SKM-1 (cell line): Measurements from ENCODE around the gene CRY1.
A peak's percentile ranks its signal among the peaks of the same experiment; 100 is the strongest.

Source experiments
- DNase-seq: peaks from one replicate; lab custom pipeline; 2025; ENCODE audit not compliant: unreplicated experiment; lab: John Stamatoyannopoulos, UW

Gene CRY1

DNA sequence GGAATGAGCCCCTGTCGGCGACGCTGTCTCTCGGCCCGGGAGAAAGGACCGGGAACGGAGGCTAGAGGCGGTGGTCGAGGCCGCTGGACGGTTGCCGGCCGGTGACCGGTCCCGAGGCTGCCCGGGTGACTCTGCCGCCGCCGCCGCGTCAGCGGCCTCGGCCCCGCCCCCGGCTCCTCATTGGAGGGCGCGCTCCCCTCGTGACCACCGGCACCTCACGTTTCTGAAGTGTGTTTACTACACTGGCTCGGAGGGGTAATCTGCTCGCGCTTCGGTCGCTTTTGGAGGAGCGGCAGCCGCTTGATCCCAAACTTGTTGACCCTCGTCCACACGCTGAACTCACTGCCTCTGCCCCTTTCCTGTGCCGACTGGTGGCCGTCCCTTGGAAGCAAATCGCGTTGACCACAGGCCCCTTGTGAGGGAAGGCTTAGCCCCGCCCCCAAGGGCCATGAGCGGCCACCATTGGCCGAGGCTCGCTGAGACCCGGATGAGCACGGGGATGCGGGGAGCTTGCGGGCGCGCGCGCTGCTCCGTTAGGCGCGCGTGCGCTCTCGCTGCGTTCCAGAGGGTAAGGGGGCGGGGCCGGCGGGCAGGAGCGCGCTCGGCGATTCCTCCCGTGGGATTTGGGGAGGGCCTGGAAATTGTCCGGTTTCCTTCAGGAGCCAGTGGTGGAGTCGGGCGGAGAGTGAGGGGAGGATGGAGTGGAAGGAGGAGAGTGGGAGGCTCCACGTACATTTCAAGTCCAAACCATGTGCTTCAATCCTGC lies at the start of gene CRY1:
CRY1 (minus strand) TSS at position 133 of the 766 bp plus-strand sequence. CDS start 588 bp downstream, outside the sequence.
- peak; percentile 39 for DNase-seq

DNA sequence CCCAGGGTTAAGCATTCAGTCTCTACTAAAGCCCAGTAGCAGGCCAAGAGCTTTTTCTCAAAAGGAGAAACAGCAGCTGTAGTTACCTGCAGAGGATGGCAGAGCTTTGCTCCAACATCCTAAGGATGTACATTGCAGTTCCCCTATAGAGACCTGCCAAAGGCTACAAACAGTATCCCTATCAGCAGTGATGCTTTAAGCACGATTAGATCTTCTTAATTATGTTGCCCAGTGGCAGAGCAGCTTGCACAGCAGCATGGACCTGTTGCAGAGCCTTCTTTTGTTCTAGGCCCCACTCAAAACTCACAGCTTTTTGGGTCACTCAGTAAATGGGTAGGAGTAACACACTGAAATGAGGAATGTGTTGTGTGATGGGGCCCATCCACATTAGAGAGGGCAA lies 46.4 kb upstream of the CRY1 start:
- no peak for DNase-seq

DNA sequence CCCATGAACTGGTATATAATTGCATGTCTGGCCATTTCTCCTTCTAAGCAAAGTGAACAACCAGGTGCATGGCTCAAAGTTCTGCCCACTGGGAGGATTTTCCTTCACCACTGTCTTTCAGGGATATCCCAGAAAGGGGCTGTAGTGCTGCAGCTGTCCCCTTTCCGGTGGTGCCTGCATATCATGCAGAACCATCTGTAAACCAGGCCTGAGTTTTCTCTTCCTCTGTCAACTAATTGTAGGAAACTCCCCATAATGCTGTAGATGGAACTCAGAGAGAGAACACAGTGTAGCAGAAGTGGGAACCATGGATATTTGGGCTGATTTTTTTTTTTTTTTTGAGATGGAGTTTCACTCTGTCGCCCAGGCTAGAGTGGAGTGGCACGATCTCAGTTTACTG lies 45.6 kb upstream of the CRY1 start:
- no peak for DNase-seq

DNA sequence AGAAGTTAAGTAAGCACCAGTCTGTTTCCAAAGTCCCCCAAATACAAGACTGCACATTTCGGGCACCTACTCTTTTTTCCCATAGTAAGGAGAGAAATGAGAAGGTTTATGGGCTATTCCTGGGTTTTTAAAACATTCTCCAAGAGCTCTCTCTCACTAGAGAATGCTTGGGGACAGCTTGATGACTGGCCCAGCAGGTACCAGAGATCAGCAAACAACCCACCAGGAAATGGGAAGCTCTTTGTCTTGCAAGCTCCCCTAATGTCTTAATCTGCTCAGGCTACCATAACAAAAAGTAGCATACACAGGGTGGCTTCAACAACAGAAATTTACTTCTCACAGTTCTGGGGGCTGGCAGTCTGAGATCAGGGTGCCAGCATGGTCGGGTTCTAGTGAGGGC lies 41.8 kb upstream of the CRY1 start:
- DNase-seq: no peak

DNA sequence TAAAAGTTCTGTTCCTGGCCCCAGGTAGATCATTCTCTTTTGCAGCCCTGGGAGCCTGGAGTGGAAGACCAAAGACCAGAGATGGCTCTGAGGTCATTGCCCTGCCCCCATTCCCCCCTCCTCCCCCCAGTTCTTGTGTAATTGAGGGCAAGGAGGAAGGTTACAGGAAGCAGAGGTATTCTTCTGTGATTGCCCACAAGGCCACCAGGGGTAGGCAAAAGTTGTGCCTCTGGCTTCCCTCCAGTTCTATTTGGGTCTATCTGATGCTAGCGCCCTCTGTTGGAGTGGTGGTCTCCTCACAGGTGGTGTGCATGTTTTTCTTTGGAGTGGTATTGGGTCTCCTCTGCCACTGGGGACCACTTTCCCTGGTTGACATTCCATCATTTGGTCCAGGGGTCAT lies 41.2 kb upstream of the CRY1 start:
- DNase-seq: no peak

DNA sequence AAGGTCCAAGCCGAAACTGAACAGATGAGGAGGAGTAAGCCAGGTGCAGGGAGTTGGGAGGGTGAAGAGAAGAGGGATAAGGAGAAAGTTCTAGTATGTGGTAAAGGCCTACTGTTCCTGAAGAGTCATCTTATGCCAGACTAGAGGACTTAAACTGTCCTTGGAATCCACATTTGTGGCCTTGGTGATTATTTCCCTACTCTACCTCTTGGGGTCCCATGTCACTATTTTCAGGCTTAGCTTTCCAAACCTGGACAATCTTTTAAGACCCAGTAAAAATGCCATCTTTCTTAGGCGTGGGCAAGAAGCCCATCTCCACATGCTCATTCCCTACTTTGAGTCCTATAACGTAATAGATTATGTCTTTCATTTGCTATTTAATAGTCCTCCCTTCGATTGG lies 40.1 kb upstream of the CRY1 start:
- no peak for DNase-seq

DNA sequence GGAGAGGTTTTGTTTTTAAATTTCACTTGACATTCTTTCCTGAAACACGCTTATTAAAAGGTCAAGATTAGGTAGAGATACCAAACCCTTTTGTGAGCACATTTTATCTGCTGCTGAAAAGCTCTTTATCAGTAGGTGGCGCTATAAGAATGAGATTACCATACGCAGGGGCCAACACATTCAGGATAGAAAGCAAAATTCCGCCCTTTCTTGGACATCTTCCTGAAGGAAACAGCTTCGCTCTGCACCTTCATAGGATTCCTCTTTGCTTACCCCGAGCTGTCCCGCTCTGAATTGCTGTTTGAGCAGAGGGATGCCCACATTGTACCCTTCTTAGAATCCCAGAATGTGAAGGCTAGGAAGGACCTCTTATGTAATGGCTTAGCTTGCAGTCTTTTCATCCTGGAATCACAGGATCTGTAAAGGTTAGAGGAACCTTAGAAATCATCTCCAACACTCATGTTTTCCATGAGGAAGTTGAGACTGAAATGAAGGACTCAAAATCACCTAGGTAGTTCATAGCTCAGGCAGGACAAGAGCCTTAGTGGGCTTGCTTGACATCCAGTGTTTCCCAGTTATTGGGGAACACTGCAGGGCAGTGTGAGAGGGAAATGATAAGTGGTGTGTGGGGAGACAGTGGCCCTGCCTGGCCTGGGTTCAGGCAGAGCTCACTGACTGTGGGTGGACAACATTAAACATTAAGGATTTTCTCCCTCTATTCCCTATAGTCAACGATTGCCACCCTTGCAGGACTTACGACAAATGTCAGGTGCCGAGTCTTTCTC lies 38.7 kb upstream of the CRY1 start:
- no peak for DNase-seq

DNA sequence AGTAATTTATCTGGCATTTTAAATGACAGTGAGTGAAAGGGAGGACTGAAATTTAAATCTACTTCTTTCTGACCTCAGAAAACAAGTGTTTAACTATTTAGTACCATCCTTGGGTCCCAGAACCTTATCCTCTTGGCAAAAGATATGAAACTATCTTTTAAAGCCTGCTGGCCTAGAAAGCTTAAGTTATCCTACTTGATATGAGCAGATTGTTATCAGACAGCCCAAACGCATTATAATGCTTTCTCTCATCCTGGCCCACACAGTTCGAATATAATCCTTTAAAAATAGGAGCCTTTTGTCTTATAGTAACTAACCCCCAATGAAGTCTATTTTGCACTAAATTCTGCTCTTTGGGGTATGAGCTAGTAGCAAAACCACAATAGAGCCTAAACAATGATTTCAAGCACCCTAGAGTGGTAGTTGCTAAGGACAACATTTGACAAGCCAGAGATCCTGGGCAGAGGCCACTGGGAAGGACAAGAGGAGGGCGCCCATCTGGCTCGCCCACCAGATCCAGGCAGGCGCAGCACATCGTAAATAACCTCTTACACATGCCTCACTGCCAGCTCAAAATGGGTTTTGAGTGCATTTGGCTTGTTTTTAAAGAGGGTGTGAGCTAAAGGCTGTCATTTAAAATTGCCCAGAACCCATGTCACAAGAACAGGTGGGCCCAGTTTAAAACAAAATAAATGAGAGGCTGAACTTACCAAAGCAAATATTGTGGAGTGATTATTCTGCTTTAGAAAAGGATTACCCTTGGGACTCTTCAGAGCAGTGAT lies 37.7 kb upstream of the CRY1 start:
- DNase-seq: no peak

DNA sequence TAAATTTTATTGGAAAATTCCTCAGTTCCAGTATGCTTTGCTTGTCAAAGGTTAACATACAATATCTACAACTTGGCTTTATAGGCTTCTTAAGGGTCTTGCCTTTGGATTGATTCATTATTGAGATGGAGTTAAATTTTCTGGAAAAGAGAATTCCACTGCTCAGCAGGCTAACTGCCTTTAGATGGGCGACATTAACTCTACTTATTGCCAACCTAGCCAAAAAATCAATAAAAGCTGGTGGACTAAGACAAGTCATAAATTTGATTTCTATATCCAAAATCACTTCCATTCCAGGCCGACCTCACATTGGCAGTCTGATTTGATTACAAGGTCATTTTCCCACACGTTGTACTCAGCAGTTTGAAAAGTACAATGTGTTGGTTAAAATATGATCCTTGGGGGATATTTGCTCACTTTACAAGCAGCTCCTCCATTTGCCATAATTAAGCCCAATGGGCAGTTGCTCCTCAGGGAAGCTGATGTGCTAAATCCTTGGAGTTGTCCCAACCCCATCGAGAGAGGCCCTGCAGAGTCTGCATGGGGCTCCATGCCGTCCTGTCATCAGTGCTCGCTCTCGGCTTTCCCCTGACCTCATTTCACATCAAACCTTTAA lies 36.1 kb upstream of the CRY1 start:
- DNase-seq: no peak

DNA sequence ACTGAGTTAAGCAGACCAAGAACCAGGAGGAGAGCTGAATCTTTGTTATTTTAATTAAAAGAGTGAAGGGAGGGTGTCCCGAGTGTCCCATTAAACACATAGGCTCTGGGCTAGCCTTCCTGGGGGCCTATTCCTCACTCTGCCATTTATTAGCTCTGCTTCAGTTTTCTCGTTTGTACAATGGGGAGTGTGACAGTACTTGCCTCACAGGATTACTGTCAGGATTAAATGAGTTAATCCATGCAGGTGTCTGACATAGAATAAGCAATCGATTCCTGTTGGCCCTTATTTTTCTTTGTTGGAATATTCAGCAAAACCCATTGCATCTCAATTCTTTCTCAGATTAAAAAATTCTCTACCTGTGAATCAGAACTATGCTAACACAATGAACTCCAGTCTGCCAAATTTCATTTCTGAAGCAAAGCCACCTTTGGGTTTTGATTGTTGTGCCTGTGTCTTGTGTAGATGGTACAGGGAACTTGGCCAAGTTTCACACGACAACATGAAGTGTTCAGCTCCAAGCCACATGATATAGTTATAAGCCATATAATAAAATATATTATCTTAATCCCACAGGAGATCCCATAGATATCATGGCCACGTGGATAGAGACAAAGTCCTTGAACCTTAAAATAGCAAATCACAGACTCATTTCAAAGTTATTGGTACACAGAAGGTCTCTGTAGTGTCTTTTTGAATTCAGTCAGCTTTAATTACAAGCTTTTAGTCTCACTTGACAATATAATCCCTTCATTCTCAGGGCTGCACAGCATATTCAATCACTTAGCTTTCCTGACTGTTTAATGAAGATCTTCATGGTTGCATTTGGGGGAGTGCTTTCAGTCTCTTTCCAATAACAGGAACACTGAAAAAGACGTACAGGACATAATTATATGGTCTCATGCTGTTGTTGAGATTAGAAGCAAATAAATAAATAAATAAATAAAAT lies 34.4 kb upstream of the CRY1 start:
- no peak for DNase-seq

DNA sequence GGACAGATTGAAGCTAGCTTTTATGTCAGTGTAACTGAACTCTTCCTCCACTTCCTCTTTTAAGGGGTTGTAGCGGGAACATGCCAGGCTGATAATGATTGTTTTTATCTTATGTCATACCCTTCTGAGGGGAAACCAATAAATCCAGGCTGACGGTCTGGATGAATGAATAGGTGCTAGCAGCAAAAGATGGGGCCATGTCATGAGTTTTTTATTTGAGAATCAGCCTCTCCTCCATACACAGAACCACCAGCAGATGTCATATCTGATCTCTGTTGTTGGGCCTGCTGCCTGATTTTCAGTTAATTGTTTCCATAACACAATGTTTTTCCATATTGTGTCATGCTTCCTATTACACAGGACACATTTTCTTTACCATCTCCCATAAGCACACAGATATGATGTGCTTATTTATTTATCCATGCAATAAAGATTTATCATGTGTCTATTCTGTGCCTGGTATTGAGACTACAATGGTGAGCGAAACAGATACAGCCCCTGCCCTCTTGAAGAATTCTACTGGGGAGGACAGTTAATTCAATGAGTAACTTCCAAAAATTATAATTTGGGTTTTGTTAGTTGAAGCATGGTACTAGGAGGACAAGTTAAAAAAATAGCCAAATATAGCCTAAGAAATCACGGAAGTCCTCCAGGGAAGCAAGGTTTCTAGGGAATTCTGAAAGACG lies 33.6 kb upstream of the CRY1 start:
- peak; percentile 11 for DNase-seq

DNA sequence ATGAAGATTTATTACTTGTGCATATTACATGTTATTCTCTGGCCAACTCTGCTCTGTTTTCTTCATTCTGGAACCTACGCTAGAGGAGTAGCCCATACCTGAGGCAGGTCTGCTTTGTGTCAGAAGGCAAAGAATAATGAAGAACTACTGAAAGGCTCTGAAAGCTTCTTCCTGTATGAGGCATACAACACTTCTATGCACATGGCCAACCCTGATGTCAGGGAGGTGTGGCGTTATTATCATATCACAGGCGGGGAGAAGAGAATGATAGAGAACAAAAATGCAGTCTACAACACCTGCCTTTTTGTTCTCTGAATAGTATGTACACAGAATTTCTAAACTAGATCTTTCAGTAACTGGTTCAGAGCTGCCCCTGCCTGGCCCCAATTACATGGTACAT lies 32.5 kb upstream of the CRY1 start:
- no peak for DNase-seq

DNA sequence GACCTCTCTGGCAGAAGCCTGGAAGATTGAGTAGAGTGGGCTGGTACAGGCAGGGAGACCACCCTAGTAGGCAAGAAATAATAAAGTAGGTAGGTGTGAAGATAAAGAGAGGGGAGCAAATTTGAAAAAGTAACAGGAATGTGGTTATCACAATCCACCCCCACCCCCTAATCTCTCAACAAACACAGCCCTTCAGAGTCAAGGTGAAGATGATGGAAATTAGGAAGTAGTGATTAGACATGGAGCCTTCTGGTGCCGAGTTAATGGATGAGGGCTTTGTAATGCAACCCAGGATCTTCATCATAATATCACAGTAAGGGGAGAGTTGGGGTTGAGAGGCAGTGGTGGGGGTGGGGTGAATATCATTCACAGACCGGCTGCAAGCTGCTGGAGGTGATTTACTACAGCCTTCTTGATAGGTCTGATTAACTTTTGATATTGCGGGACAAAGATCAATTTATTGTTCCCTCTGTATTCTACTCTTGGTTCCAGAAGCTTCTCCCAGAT lies 29.2 kb upstream of the CRY1 start:
- DNase-seq: no peak

DNA sequence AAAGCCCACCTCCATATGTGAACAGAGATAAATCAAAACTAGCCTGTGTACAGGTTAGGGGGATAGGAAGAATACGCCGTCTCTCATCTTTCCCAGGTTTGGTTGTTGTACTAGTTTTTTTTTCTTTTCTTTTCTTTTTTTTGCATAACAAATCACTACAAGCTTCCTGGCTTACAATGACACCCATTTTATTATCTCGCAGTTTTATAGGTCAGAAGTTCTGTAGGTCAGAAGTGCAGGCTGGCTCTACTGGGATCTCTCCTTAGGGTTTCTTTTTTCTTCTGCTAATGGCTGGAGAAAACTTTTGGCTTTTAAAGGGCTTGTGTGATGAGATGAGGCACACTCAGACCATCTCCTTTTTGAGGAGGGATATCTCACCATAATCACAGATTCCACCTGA lies 25.7 kb upstream of the CRY1 start:
- no peak for DNase-seq

DNA sequence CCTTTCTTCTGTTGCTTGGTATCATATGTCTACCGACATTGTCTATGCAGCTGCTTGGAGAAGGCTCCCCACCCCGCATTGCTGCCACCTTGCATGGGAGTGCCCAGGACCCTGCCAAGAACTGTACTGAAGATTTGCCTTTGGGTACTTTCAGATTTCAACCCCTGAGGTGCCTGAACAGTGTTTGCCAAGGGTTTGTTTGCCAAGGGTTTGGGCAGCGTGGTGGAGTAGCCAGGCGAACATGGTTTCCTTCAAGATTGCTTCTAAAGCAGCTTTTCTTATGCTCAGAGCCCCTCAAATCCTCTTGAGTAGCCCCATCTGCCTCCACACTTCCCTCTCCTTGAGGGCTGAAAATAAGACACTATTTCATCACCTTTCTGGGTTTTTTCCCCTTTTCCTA lies 25.3 kb upstream of the CRY1 start:
- DNase-seq: no peak

DNA sequence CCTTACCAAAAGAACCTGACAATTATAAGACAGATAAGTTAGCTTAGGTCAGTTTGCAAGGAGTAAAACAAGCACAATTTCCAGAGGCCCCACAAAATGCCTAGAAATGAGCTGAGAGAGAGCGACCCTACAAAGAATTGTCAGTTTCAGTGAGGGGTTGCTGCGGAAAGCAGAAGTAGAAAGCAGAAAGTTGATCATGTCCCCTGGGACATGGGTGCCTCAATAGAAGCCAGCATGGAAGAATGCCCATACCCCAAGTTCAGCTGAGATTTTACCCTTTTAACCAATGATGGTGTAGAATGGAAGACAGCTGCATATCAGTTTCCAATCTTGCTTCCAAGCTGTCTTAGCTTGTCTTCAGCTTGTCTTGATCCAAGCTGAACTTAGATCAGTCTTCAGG lies 21.8 kb upstream of the CRY1 start:
- DNase-seq: no peak

DNA sequence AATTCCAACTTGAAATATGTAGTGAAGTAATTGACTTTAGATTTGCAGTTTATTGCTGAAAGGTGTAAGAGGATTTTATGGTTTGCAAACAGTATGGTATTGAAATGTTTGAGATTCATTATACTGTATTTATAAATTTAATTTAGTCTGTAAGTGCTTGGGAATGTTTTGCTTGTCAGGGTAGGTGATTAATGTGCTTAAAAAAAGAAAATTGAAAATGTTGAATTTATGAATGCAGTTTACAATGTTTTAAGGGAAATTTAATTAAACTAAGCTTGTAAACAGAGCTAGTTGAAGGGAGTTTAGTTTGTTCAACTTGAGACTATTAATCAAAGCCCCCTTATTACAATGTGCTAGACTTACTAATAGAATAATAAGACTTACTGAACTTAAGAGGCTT lies 18.0 kb upstream of the CRY1 start:
- no peak for DNase-seq

DNA sequence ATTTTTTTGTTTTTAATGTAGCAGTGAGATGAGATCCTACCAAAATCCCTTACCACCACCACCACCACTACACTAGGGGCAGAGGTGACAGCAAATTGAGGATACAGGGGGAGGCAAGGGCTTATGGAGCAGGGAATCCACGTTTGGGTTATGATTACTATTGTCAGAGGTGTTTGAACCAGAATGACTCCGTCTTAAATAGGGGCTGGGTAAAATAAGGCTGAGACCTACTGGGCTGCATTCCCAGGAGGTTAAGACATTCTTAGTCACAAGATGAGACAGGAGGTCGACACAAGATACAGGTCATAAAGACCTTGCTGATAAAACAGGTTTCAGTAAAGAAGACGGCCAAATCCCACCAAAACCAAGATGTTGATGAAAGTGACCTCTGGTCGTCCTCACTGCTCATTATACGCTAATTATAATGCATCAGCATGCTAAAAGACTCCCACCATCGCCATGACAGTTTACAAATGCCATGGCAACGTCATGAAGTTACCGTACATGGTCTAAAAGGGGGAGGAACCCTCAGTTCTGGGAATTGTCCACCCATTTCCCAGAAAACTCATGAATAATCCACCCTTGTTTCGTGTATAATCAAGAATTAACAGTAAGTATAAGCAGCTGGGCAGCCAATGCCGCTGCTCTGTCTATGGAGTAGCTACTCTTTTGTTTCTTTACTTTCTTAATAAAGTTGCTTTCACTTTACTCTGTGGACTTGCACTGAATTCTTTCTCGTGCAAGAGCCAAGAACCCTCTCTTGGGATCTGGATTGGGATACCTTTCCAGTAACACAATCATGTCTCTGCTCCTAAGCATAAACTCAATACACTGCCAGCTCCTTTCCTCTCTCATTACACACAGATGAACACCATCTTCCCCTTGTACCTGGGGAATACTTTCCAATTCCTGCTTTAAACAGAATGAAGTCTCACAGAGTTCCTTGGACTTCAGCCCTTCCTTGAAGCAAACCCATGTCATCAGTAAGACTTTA lies 16.7 kb upstream of the CRY1 start:
- DNase-seq: no peak
